ENCODE results near the gene CD244. TPM values are rescaled to one million over a fixed set of nuclear protein-coding genes. Genes with fewer than 3 reads are reported as not detected.

The CD244 gene
- total and polyA plus RNA-seq, 10 donors, result 2.1 to 25.7 (median 16.1) TPM

GRCh38 chr1:160799641-160800040, 63.0 kb downstream of the CD244 start:
- peaks cover 0 to 6% (median 0%) of the 10 kb centered on the region in 8 donors for H3K9me3 ChIP-seq
- intact Hi-C loops (cut with DNase I; ENCODE audit: low total_unique reads), result no loop called here
- WGBS, 5 donors, result 80 to 93% (median 90%) methylated on average over 5 of the region's 5 CpGs
- peak overlapping the region in 6 of 8 donors; percentile 1 to 71 (median 20) for H3K4me3 ChIP-seq
- H3K27ac ChIP-seq, result peak overlapping the region in 5 of 8 donors; percentile 83 to 92 (median 88)
- peaks cover 0 to 25% (median 9%) of the 10 kb centered on the region in 6 donors for H3K36me3 ChIP-seq
- peaks cover 19 to 91% (median 52%) of the 10 kb centered on the region in 6 donors for H3K4me1 ChIP-seq
- H3K27me3 ChIP-seq (replicated peaks in 1 of 7), result no peaks in the 10 kb centered on the region
- no peak for TF ChIP-seq POLR2A (IDR thresholded peaks at IDR 0.05)
- TF ChIP-seq POLR2AphosphoS5 (IDR thresholded peaks at IDR 0.05), result no peak
- no peak for DNase-seq

GRCh38 chr1:160798439-160798838, 64.2 kb downstream of the CD244 start:
- H3K4me1 ChIP-seq, result peaks cover 19 to 80% (median 49%) of the 10 kb centered on the region in 6 donors
- peak overlapping the region in 5 of 8 donors; percentile 28 to 71 (median 42) for H3K4me3 ChIP-seq
- no peak for DNase-seq
- TF ChIP-seq POLR2AphosphoS5 (IDR thresholded peaks at IDR 0.05) (no peak), POLR2A (IDR thresholded peaks at IDR 0.05) (no peak), CTCF (IDR thresholded peaks at IDR 0.05 in 8 of 11, conservative IDR thresholded peaks at IDR 0.05 in 3 of 11) (no peak)
- peaks cover 0 to 22% (median 9%) of the 10 kb centered on the region in 6 donors for H3K36me3 ChIP-seq
- intact Hi-C loops (cut with DNase I; ENCODE audit: low total_unique reads), result no loop called here
- H3K9me3 ChIP-seq, result no peaks in the 10 kb centered on the region
- no peaks in the 10 kb centered on the region for H3K27me3 ChIP-seq (replicated peaks in 1 of 7)
- peak overlapping the region; percentile 48 to 92 (median 85) for H3K27ac ChIP-seq
- 67 to 82% (median 80%) methylated on average over 2 of the region's 2 CpGs for WGBS, 5 donors

- H3K4me3 ChIP-seq, result peak overlapping the region; percentile 28 to 71 (median 40)
Observed at GRCh38 chr1:160797861-160798273, 64.8 kb downstream of the CD244 start.

GRCh38 chr1:160797271-160797709, 65.4 kb downstream of the CD244 start:
- WGBS, 5 donors, result 37 to 69% (median 49%) methylated on average over 3 of the region's 3 CpGs
- H3K4me3 ChIP-seq, result peak overlapping the region; percentile 28 to 71 (median 40)
- no peaks in the 10 kb centered on the region for H3K27me3 ChIP-seq (replicated peaks in 1 of 7)
- TF ChIP-seq POLR2A (IDR thresholded peaks at IDR 0.05) (no peak), POLR2AphosphoS5 (IDR thresholded peaks at IDR 0.05) (no peak), CTCF (IDR thresholded peaks at IDR 0.05 in 8 of 11, conservative IDR thresholded peaks at IDR 0.05 in 3 of 11) (no peak)
- peaks cover 0 to 11% (median 8%) of the 10 kb centered on the region in 6 donors for H3K36me3 ChIP-seq
- intact Hi-C loops (cut with DNase I; ENCODE audit: low total_unique reads), result no loop called here
- H3K27ac ChIP-seq, result peak overlapping the region; percentile 76 to 92 (median 85)
- no peaks in the 10 kb centered on the region for H3K9me3 ChIP-seq
- no peak for DNase-seq
- peaks cover 19 to 71% (median 46%) of the 10 kb centered on the region in 6 donors for H3K4me1 ChIP-seq

More at GRCh38 chr1:160797861-160798273, 64.8 kb downstream of the CD244 start:
- intact Hi-C loops (cut with DNase I; ENCODE audit: low total_unique reads), result no loop called here
- peak overlapping the region; percentile 48 to 92 (median 85) for H3K27ac ChIP-seq
- no peaks in the 10 kb centered on the region for H3K27me3 ChIP-seq (replicated peaks in 1 of 7)
- H3K36me3 ChIP-seq, result peaks cover 0 to 16% (median 9%) of the 10 kb centered on the region in 6 donors
- DNase-seq, result no peak
- 24 to 40% (median 27%) methylated on average over 4 of the region's 4 CpGs for WGBS, 5 donors
- H3K4me1 ChIP-seq, result peaks cover 19 to 76% (median 49%) of the 10 kb centered on the region in 6 donors
- no peaks in the 10 kb centered on the region for H3K9me3 ChIP-seq
- TF ChIP-seq POLR2AphosphoS5 (IDR thresholded peaks at IDR 0.05), result peak in 1 of 3 donors; percentile 80
- no peak for TF ChIP-seq POLR2A (IDR thresholded peaks at IDR 0.05)
- no peak for TF ChIP-seq CTCF (IDR thresholded peaks at IDR 0.05 in 8 of 11, conservative IDR thresholded peaks at IDR 0.05 in 3 of 11)
